C4-2B (cell line): Measurements from ENCODE around the gene ATRNL1.

Source experiments
- CTCF ChIP-seq: fragments of 450-650 bp; conservative IDR thresholded peaks from 2 replicates; pipeline ENCODE4 v1.5.1; 2017; ENCODE audit warnings: mild to moderate bottlenecking
- ZFX ChIP-seq: fragments of 450-650 bp; IDR thresholded peaks from 2 replicates; pipeline ENCODE4 v1.6.1; 2017

DNA sequence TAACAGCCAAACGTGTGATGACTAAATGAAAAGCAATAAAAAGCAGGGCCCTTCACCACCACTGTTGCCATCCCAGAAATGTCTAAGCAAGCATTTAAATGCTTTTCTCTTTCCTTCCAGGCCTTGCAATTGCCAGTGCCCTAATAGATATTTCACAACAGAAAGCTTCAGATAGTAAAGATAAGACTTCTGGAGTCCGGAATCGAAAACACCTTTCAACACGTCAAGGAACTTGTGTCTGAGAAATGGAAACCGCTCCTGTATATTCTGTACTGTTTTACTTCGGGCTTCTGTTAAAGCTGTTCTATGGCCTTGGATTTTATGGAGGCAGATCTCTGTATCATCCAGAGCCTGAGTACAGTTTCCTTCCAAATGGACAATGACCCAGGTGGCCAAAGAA, 851.4 kb downstream of the ATRNL1 start:
- no peak for TF ChIP-seq CTCF
- no peak for TF ChIP-seq ZFX
